ENCODE measurements around the gene MRPS31.

Gene MRPS31

GRCh38 chr13:40770934-40771618 is at the start of gene MRPS31:
TSS of gene MRPS31 (minus strand) at chr13:40771190. CDS start at chr13:40771136, 54 bp downstream.
- DNase-seq = peak; percentile 95 to 96

GRCh38 chr13:40819797-40820315 is 48.9 kb upstream of the MRPS31 start:
- DNase-seq = no peak

GRCh38 chr13:40818926-40819325 is 47.9 kb upstream of the MRPS31 start:
- DNase-seq = no peak

GRCh38 chr13:40814803-40815202 is 43.8 kb upstream of the MRPS31 start:
- DNase-seq = no peak

- DNase-seq = no peak
These were observed 42.9 kb upstream of the MRPS31 start for GRCh38 chr13:40813667-40814454.

- no peak for DNase-seq
These were observed 41.9 kb upstream of the MRPS31 start for GRCh38 chr13:40812724-40813445.

GRCh38 chr13:40812102-40812501 is 41.1 kb upstream of the MRPS31 start:
- DNase-seq = no peak

- DNase-seq = no peak
These were observed 38.5 kb upstream of the MRPS31 start for GRCh38 chr13:40809471-40809870.

- no peak for DNase-seq
These were observed 35.3 kb upstream of the MRPS31 start for GRCh38 chr13:40806241-40806640.

GRCh38 chr13:40803316-40803715 is 32.3 kb upstream of the MRPS31 start:
- no peak for DNase-seq

GRCh38 chr13:40801255-40802217 is 30.5 kb upstream of the MRPS31 start:
- no peak for DNase-seq

GRCh38 chr13:40800559-40800958 is 29.6 kb upstream of the MRPS31 start:
- no peak for DNase-seq

- no peak for DNase-seq
These were observed 28.5 kb upstream of the MRPS31 start for GRCh38 chr13:40799508-40799907.

GRCh38 chr13:40798380-40798779 is 27.4 kb upstream of the MRPS31 start:
- no peak for DNase-seq

GRCh38 chr13:40796649-40797048 is 25.7 kb upstream of the MRPS31 start:
- no peak for DNase-seq

- no peak for DNase-seq
These were observed 23.7 kb upstream of the MRPS31 start for GRCh38 chr13:40794414-40795368.

GRCh38 chr13:40793339-40793738 is 22.3 kb upstream of the MRPS31 start:
- no peak for DNase-seq

GRCh38 chr13:40792284-40793051 is 21.5 kb upstream of the MRPS31 start:
- DNase-seq = no peak

- no peak for DNase-seq
These were observed 19.2 kb upstream of the MRPS31 start for GRCh38 chr13:40790154-40790616.

Data from stimulated activated CD4-positive, alpha-beta T cell treated with anti-CD3 and anti-CD28 coated beads, Interleukin-2, amount 100 ng/mL, for 24 hours (primary cell).